Astrocyte (in vitro differentiated cells and primary cell): ENCODE measurements around the gene FAM131A.

Experiments
- EZH2 ChIP-seq: IDR thresholded peaks from 2 replicates; pipeline ENCODE4 v1.6.1; 2012; ENCODE audit warnings: mild to moderate bottlenecking, low read length, inconsistent platforms; ENCODE audit not compliant: insufficient read depth
- TF ChIP-seq, protein P1 (sequence below): IDR thresholded peaks from 2 replicates; pipeline ENCODE4 v1.5.1; 2011; ENCODE audit warnings: low read depth, mild to moderate bottlenecking, inconsistent platforms, low read length, moderate library complexity; ENCODE audit not compliant: insufficient read depth

DNA sequence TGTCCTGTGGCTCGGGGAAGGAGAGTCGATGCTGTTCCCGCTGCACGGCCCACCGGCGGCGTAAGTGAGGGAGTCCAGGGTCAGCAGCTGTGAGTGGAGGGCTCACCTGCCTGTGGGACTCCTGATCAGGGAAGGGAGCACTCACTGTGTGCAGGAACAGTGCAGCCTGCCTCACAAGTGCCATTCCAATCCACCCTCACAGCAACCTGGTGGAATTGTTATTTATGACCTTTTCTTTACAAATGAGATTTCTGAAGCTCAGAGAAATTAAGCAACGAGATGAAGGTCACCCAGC lies 51.5 kb downstream of the FAM131A start:
- TF ChIP-seq, protein P1, sequence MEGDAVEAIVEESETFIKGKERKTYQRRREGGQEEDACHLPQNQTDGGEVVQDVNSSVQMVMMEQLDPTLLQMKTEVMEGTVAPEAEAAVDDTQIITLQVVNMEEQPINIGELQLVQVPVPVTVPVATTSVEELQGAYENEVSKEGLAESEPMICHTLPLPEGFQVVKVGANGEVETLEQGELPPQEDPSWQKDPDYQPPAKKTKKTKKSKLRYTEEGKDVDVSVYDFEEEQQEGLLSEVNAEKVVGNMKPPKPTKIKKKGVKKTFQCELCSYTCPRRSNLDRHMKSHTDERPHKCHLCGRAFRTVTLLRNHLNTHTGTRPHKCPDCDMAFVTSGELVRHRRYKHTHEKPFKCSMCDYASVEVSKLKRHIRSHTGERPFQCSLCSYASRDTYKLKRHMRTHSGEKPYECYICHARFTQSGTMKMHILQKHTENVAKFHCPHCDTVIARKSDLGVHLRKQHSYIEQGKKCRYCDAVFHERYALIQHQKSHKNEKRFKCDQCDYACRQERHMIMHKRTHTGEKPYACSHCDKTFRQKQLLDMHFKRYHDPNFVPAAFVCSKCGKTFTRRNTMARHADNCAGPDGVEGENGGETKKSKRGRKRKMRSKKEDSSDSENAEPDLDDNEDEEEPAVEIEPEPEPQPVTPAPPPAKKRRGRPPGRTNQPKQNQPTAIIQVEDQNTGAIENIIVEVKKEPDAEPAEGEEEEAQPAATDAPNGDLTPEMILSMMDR = no peak
- TF ChIP-seq EZH2 = no peak
